Lung (tissue), 12 donors: ENCODE measurements around the gene EEF1E1. TPM values are rescaled to one million over a fixed set of nuclear protein-coding genes. Genes with fewer than 3 reads are reported as not detected.

ENCODE experiments used
- ATAC-seq: fragments of 200-7000 bp; cut with Tn5 transposase; one replicate; pipeline ENCODE4 v1.9.1; 2020; ENCODE audit warnings: moderate number of reproducible peaks; ENCODE audit not compliant: insufficient read depth, low FRiP score
- DNase-seq, 3 donors: peaks; one replicate each; pipeline ENCODE4 v3.0.0-alpha.2; 2013 to 2017
- H3K27ac ChIP-seq, 2 donors: one replicate each; pipeline ENCODE4 v1.5.1; 2013; ENCODE audit warnings: mild to moderate bottlenecking in 2 of 2, moderate library complexity in 2 of 2, control low read depth in 1 of 2, inconsistent platforms in 1 of 2, low read depth in 1 of 2, low read length in 1 of 2
- H3K27me3 ChIP-seq, 3 donors: one replicate each; pipeline ENCODE4 v1.5.1; 2013; ENCODE audit warnings: low read length in 2 of 3; ENCODE audit not compliant: control insufficient read depth in 3 of 3, insufficient read depth in 3 of 3
- H3K36me3 ChIP-seq, 4 donors: one replicate each; pipeline ENCODE4 v1.5.1; 2013; ENCODE audit warnings: low read length in 4 of 4, mild to moderate bottlenecking in 1 of 4, moderate library complexity in 1 of 4; ENCODE audit not compliant: control insufficient read depth in 4 of 4, insufficient read depth in 4 of 4
- H3K4me1 ChIP-seq, 5 donors: one replicate each; pipeline ENCODE4 v1.5.1; 2013; ENCODE audit warnings: low read length in 5 of 5, mild to moderate bottlenecking in 2 of 5, moderate library complexity in 1 of 5; ENCODE audit not compliant: control insufficient read depth in 5 of 5, insufficient read depth in 5 of 5
- H3K4me3 ChIP-seq: one replicate; pipeline ENCODE4 v1.5.1; 2013; ENCODE audit warnings: mild to moderate bottlenecking, control low read depth, moderate library complexity
- H3K9ac ChIP-seq, 2 donors: one replicate each; pipeline ENCODE4 v1.5.1; 2013; ENCODE audit warnings: low read length in 2 of 2, control low read depth in 1 of 2; ENCODE audit not compliant: insufficient read depth in 1 of 2
- H3K9me3 ChIP-seq, 4 donors: one replicate each; pipeline ENCODE4 v1.5.1; 2013; ENCODE audit warnings: low read length in 3 of 4, mild to moderate bottlenecking in 1 of 4, moderate library complexity in 1 of 4; ENCODE audit not compliant: control insufficient read depth in 4 of 4, insufficient read depth in 3 of 4
- WGBS, 2 donors: extraction: QIAGEN DNeasy Blood & Tissue Kit; methylation state at CpG; one replicate each; pipeline ENCODE4 v1.1.7; 2013; 5-methylcytosine and 5-hydroxymethylcytosine counted together
- polyA plus RNA-seq, 2 donors: library from polyadenylated mRNA; stranded (reverse); fragments of 200-250 nt; gene quantifications; one replicate each; pipeline ENCODE4 v1.2.1, GENCODE V29; 2013
- total RNA-seq, 2 donors: library from RNA; depleted of rRNA in 1 of 2; stranded (reverse); fragments of >200 nt in 1 of 2; gene quantifications; one replicate each; pipeline ENCODE4 v1.2.1, GENCODE V29; 2014 to 2021
- TF ChIP-seq, protein P1 (sequence below): IDR thresholded peaks from 2 replicates; pipeline ENCODE4 v1.5.1; 2012; ENCODE audit warnings: mild to moderate bottlenecking; ENCODE audit errors: control extremely low read depth, extremely low read depth
- donor health status: control.
- donor health status: control.
- donor health status: Bipolar disorder and iron deficiency.
- donor health status: healthy.
- donor health status: DM: yes; HTN: yes; CAD: no.

EEF1E1 gene
- total and polyA plus RNA-seq, 4 donors, result 15.2 to 39.2 (median 28.0) TPM

DNA sequence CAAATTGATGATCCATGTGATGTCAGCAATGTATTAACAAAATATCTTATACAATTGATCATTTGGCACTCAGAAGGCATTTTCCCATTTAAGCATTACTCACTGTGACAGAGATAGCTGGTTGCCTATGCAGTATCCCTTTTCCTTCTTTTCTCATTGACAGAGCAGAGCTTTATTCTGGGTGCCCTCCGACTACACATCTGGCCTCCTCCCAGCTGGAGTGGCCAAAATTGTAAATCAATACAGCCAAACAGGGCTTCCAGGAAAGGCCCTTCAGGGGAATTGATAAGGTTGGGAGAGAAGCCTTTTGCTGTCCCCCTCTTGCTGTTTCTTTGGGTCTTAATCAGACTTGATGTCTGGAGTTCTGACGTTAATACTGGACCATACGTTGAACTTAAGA is 28.6 kb downstream of the EEF1E1 start:
- ATAC-seq, result no peak
- no peak overlapping the region for H3K27ac ChIP-seq

DNA sequence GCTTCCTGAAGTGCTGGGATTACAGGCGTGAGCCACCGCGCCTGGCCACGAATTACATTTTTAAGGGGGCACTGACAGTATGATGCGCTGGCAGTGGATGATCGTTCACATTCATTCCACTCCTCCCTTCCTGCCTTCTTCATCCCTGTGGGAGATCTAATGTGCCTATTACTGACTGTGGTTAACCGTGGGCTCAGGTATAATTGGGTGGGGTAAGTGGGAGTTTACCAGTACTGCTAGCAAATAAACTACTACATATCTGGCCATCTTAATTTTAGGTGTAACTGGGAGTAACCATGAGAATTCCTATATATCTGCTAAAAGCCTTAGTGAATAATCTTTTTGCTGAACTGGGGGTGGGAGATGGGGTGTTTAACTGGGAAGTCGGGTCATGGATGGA is 31.6 kb downstream of the EEF1E1 start:
- peaks cover 0 to 3% (median 0%) of the 10 kb centered on the region in 3 donors for H3K27me3 ChIP-seq
- no peak for ATAC-seq
- no peak overlapping the region for H3K27ac ChIP-seq
- no peaks in the 10 kb centered on the region for H3K9me3 ChIP-seq
- TF ChIP-seq, protein P1, sequence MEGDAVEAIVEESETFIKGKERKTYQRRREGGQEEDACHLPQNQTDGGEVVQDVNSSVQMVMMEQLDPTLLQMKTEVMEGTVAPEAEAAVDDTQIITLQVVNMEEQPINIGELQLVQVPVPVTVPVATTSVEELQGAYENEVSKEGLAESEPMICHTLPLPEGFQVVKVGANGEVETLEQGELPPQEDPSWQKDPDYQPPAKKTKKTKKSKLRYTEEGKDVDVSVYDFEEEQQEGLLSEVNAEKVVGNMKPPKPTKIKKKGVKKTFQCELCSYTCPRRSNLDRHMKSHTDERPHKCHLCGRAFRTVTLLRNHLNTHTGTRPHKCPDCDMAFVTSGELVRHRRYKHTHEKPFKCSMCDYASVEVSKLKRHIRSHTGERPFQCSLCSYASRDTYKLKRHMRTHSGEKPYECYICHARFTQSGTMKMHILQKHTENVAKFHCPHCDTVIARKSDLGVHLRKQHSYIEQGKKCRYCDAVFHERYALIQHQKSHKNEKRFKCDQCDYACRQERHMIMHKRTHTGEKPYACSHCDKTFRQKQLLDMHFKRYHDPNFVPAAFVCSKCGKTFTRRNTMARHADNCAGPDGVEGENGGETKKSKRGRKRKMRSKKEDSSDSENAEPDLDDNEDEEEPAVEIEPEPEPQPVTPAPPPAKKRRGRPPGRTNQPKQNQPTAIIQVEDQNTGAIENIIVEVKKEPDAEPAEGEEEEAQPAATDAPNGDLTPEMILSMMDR, result no peak
- no peak overlapping the region for H3K9ac ChIP-seq
- 89 to 93% methylated on average over 8 of the region's 8 CpGs for WGBS, 2 donors
- H3K4me3 ChIP-seq, result no peak overlapping the region
- H3K4me1 ChIP-seq, result no peaks in the 10 kb centered on the region
- DNase-seq, result no peak
- no peaks in the 10 kb centered on the region for H3K36me3 ChIP-seq

More for the DNA sequence above, 28.6 kb downstream of the EEF1E1 start:
- Histone ChIP-seq H3K9me3 (no peaks in the 10 kb centered on the region), H3K9ac (no peak overlapping the region), H3K4me1 (no peaks in the 10 kb centered on the region), H3K4me3 (no peak overlapping the region), H3K36me3 (peaks cover 0 to 2% (median 0%) of the 10 kb centered on the region in 4 donors), H3K27me3 (peaks cover 0 to 3% (median 0%) of the 10 kb centered on the region in 3 donors)
- 84 to 92% methylated on average over 3 of the region's 3 CpGs for WGBS, 2 donors
- no peak for DNase-seq
- TF ChIP-seq, protein P1, result no peak

DNA sequence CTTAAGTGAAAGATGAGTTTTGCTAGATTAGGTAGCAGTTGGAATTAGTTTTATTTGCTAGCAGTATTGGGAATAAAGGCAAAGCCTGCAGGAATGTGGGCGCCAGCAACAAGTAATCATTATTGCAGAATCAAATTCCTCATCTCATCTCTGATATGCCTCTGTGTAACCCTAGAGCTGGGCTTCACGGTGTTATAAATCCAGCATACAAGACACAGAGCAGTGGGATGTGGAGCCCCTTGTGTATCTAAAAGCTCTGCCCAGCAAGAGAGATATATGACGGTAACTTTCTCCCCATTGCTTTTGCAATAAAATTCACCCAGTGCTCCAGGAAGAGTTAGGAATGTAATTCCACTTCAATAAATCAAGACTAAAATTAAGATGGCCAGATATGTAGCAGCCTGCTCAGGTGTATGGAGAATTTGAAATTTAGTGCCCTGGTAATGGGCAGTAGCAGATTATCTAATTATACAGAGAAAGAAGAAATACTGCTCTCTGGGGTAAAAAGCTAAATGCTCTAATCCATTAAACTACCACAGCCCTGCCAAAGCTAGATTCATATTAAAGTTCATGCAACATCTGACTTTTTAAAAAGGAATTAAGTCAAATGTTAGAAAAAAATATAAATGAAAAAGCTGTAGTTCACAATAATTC is 32.6 kb downstream of the EEF1E1 start:
- Histone ChIP-seq H3K36me3 (no peaks in the 10 kb centered on the region), H3K4me3 (no peak overlapping the region), H3K9ac (no peak overlapping the region), H3K4me1 (peaks cover 0 to 2% (median 0%) of the 10 kb centered on the region in 5 donors), H3K9me3 (no peaks in the 10 kb centered on the region), H3K27me3 (peaks cover 0 to 3% (median 0%) of the 10 kb centered on the region in 3 donors), H3K27ac (no peak overlapping the region)
- TF ChIP-seq, protein P1, result no peak
- ATAC-seq (no peak), DNase-seq (no peak)
- 85 to 88% methylated on average over 3 of the region's 3 CpGs for WGBS, 2 donors
